ENCODE results near the gene PLXNA2.

The PLXNA2 gene

GRCh38 chr1:208203848-208204609 lies 40.2 kb downstream of the PLXNA2 start:
- no peak overlapping the region for H3K4me3 ChIP-seq (ENCODE audit: low read depth, low read length)

GRCh38 chr1:208203127-208203847 lies 40.9 kb downstream of the PLXNA2 start:
- no peaks in the 10 kb centered on the region for H3K27me3 ChIP-seq (ENCODE audit: control insufficient read depth, insufficient read depth, low read length)
- H3K9ac ChIP-seq (ENCODE audit: low read length), result no peak overlapping the region
- H3K4me3 ChIP-seq (ENCODE audit: low read depth, low read length), result no peak overlapping the region
- H3K27ac ChIP-seq (ENCODE audit: low read depth, low read length), result no peak overlapping the region
- H3K4me1 ChIP-seq (ENCODE audit: control insufficient read depth, insufficient read depth, low read length), result peaks cover 9% of the 10 kb centered on the region; the same call in 1 of the 2 replicates
- no peaks in the 10 kb centered on the region; the same call in 1 of the 2 replicates for H3K36me3 ChIP-seq (ENCODE audit: control insufficient read depth, insufficient read depth, low read length)
- H3K9me3 ChIP-seq (ENCODE audit: control insufficient read depth, insufficient read depth, low read depth, low read length), result no peaks in the 10 kb centered on the region

More at GRCh38 chr1:208203848-208204609, 40.2 kb downstream of the PLXNA2 start:
- peaks cover 9% of the 10 kb centered on the region; the same call in 1 of the 2 replicates for H3K4me1 ChIP-seq (ENCODE audit: control insufficient read depth, insufficient read depth, low read length)
- H3K36me3 ChIP-seq (ENCODE audit: control insufficient read depth, insufficient read depth, low read length), result no peaks in the 10 kb centered on the region; the same call in 1 of the 2 replicates
- H3K9me3 ChIP-seq (ENCODE audit: control insufficient read depth, insufficient read depth, low read depth, low read length), result no peaks in the 10 kb centered on the region
- H3K9ac ChIP-seq (ENCODE audit: low read length), result no peak overlapping the region
- no peaks in the 10 kb centered on the region for H3K27me3 ChIP-seq (ENCODE audit: control insufficient read depth, insufficient read depth, low read length)
- no peak overlapping the region for H3K27ac ChIP-seq (ENCODE audit: low read depth, low read length)

- Histone ChIP-seq H3K27me3 (ENCODE audit: control insufficient read depth, insufficient read depth, low read length) (no peaks in the 10 kb centered on the region), H3K36me3 (ENCODE audit: control insufficient read depth, insufficient read depth, low read length) (no peaks in the 10 kb centered on the region), H3K9me3 (ENCODE audit: control insufficient read depth, insufficient read depth, low read depth, low read length) (no peaks in the 10 kb centered on the region), H3K9ac (ENCODE audit: low read length) (no peak overlapping the region), H3K4me3 (ENCODE audit: low read depth, low read length) (no peak overlapping the region), H3K27ac (ENCODE audit: low read depth, low read length) (no peak overlapping the region), H3K4me1 (ENCODE audit: control insufficient read depth, insufficient read depth, low read length) (0 out of 2 replicates have a peak, but pooled peaks cover 6% of the 10 kb centered on the region)
Observed at GRCh38 chr1:208202333-208202995, 41.7 kb downstream of the PLXNA2 start.

GRCh38 chr1:208201229-208201628 lies 43.0 kb downstream of the PLXNA2 start:
- no peaks in the 10 kb centered on the region for H3K9me3 ChIP-seq (ENCODE audit: control insufficient read depth, insufficient read depth, low read depth, low read length)
- H3K4me1 ChIP-seq (ENCODE audit: control insufficient read depth, insufficient read depth, low read length), result 0 out of 2 replicates have a peak, but pooled peaks cover 6% of the 10 kb centered on the region
- no peak overlapping the region for H3K4me3 ChIP-seq (ENCODE audit: low read depth, low read length)
- H3K27ac ChIP-seq (ENCODE audit: low read depth, low read length), result no peak overlapping the region
- H3K36me3 ChIP-seq (ENCODE audit: control insufficient read depth, insufficient read depth, low read length), result no peaks in the 10 kb centered on the region
- H3K27me3 ChIP-seq (ENCODE audit: control insufficient read depth, insufficient read depth, low read length), result no peaks in the 10 kb centered on the region
- H3K9ac ChIP-seq (ENCODE audit: low read length), result no peak overlapping the region

GRCh38 chr1:208200116-208200515 lies 44.1 kb downstream of the PLXNA2 start:
- Histone ChIP-seq H3K36me3 (ENCODE audit: control insufficient read depth, insufficient read depth, low read length) (no peaks in the 10 kb centered on the region), H3K4me3 (ENCODE audit: low read depth, low read length) (no peak overlapping the region), H3K4me1 (ENCODE audit: control insufficient read depth, insufficient read depth, low read length) (0 out of 2 replicates have a peak, but pooled peaks cover 6% of the 10 kb centered on the region), H3K27ac (ENCODE audit: low read depth, low read length) (no peak overlapping the region), H3K9me3 (ENCODE audit: control insufficient read depth, insufficient read depth, low read depth, low read length) (no peaks in the 10 kb centered on the region), H3K27me3 (ENCODE audit: control insufficient read depth, insufficient read depth, low read length) (no peaks in the 10 kb centered on the region), H3K9ac (ENCODE audit: low read length) (no peak overlapping the region)

- no peaks in the 10 kb centered on the region for H3K36me3 ChIP-seq (ENCODE audit: control insufficient read depth, insufficient read depth, low read length)
- 0 out of 2 replicates have a peak, but pooled peaks cover 6% of the 10 kb centered on the region for H3K4me1 ChIP-seq (ENCODE audit: control insufficient read depth, insufficient read depth, low read length)
Observed at GRCh38 chr1:208198236-208198635, 45.9 kb downstream of the PLXNA2 start.

GRCh38 chr1:208194944-208195343 lies 49.2 kb downstream of the PLXNA2 start:
- Histone ChIP-seq H3K9ac (ENCODE audit: low read length) (no peak overlapping the region), H3K4me3 (ENCODE audit: low read depth, low read length) (no peak overlapping the region), H3K4me1 (ENCODE audit: control insufficient read depth, insufficient read depth, low read length) (no peaks in the 10 kb centered on the region; the same call in 1 of the 2 replicates), H3K27ac (ENCODE audit: low read depth, low read length) (no peak overlapping the region), H3K9me3 (ENCODE audit: control insufficient read depth, insufficient read depth, low read depth, low read length) (no peaks in the 10 kb centered on the region), H3K36me3 (ENCODE audit: control insufficient read depth, insufficient read depth, low read length) (no peaks in the 10 kb centered on the region), H3K27me3 (ENCODE audit: control insufficient read depth, insufficient read depth, low read length) (no peaks in the 10 kb centered on the region)

More at GRCh38 chr1:208198236-208198635, 45.9 kb downstream of the PLXNA2 start:
- Histone ChIP-seq H3K9me3 (ENCODE audit: control insufficient read depth, insufficient read depth, low read depth, low read length) (no peaks in the 10 kb centered on the region), H3K9ac (ENCODE audit: low read length) (no peak overlapping the region), H3K27me3 (ENCODE audit: control insufficient read depth, insufficient read depth, low read length) (no peaks in the 10 kb centered on the region), H3K27ac (ENCODE audit: low read depth, low read length) (no peak overlapping the region), H3K4me3 (ENCODE audit: low read depth, low read length) (no peak overlapping the region)

GRCh38 chr1:208192995-208193394 lies 51.2 kb downstream of the PLXNA2 start:
- Histone ChIP-seq H3K36me3 (ENCODE audit: control insufficient read depth, insufficient read depth, low read length) (no peaks in the 10 kb centered on the region), H3K9ac (ENCODE audit: low read length) (no peak overlapping the region), H3K4me3 (ENCODE audit: low read depth, low read length) (no peak overlapping the region), H3K27ac (ENCODE audit: low read depth, low read length) (no peak overlapping the region), H3K27me3 (ENCODE audit: control insufficient read depth, insufficient read depth, low read length) (no peaks in the 10 kb centered on the region), H3K4me1 (ENCODE audit: control insufficient read depth, insufficient read depth, low read length) (no peaks in the 10 kb centered on the region; the same call in 1 of the 2 replicates), H3K9me3 (ENCODE audit: control insufficient read depth, insufficient read depth, low read depth, low read length) (no peaks in the 10 kb centered on the region)

GRCh38 chr1:208190784-208191183 lies 53.4 kb downstream of the PLXNA2 start:
- Histone ChIP-seq H3K27ac (ENCODE audit: low read depth, low read length) (no peak overlapping the region), H3K36me3 (ENCODE audit: control insufficient read depth, insufficient read depth, low read length) (no peaks in the 10 kb centered on the region), H3K27me3 (ENCODE audit: control insufficient read depth, insufficient read depth, low read length) (no peaks in the 10 kb centered on the region), H3K9me3 (ENCODE audit: control insufficient read depth, insufficient read depth, low read depth, low read length) (no peaks in the 10 kb centered on the region), H3K4me1 (ENCODE audit: control insufficient read depth, insufficient read depth, low read length) (no peaks in the 10 kb centered on the region; the same call in 1 of the 2 replicates), H3K4me3 (ENCODE audit: low read depth, low read length) (no peak overlapping the region), H3K9ac (ENCODE audit: low read length) (no peak overlapping the region)

GRCh38 chr1:208189716-208190115 lies 54.5 kb downstream of the PLXNA2 start:
- Histone ChIP-seq H3K4me1 (ENCODE audit: control insufficient read depth, insufficient read depth, low read length) (peaks cover under 1% of the 10 kb centered on the region; the same call in 1 of the 2 replicates), H3K27me3 (ENCODE audit: control insufficient read depth, insufficient read depth, low read length) (no peaks in the 10 kb centered on the region), H3K36me3 (ENCODE audit: control insufficient read depth, insufficient read depth, low read length) (no peaks in the 10 kb centered on the region), H3K27ac (ENCODE audit: low read depth, low read length) (no peak overlapping the region), H3K9me3 (ENCODE audit: control insufficient read depth, insufficient read depth, low read depth, low read length) (no peaks in the 10 kb centered on the region), H3K4me3 (ENCODE audit: low read depth, low read length) (no peak overlapping the region), H3K9ac (ENCODE audit: low read length) (no peak overlapping the region)

Measured in HUES6 (cell line).